HG02759 (cell line): ENCODE data around the gene DTX3.
"Not testable (repeated sequence)": the region's sequence is repeated elsewhere in the genome, so short reads cannot be mapped to it uniquely, and the experiment has no call there.

ENCODE experiments used
- ATAC-seq: cut with Tn5 transposase; IDR thresholded peaks from one replicate; pipeline ENCODE4 v1.9.1; 2021; ENCODE audit warnings: mild to moderate bottlenecking, moderate library complexity; ENCODE audit not compliant: unreplicated experiment

The DTX3 gene

DNA sequence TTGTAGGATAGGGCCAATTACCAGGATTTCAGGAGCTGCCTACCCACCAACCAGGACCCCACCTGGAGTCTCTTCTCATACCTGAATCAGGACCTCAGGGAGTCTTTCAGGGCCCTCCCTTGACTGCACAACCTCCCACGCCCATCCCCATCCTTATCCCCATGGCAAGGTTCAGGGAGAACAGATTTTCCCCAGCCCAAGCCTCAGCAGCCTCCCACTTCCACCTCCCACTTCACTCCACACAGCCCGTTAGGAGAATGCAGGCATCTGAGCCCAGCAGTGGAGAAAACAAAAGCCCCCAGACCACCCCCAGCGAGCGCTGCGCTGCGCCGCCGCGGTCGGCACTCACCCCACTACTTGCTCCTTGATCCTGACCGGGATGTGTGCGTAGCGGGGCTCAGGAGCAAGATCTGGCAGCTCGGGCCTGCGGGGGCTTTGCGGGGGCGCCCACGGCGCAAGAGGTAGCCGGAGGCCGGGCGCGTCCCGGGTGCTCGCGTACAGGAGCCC lies 27.0 kb downstream of the DTX3 start:
- no peak for ATAC-seq

- ATAC-seq: no peak
Observed at GRCh38 chr12:57632073-57632957, 27.7 kb downstream of the DTX3 start.

GRCh38 chr12:57632958-57633840 lies 28.6 kb downstream of the DTX3 start, which contains the start of gene B4GALNT1:
TSS of gene B4GALNT1 (minus strand) at chr12:57633201. CDS start at chr12:57632132, 1,069 bp downstream.
- peak; percentile 91 for ATAC-seq

DNA sequence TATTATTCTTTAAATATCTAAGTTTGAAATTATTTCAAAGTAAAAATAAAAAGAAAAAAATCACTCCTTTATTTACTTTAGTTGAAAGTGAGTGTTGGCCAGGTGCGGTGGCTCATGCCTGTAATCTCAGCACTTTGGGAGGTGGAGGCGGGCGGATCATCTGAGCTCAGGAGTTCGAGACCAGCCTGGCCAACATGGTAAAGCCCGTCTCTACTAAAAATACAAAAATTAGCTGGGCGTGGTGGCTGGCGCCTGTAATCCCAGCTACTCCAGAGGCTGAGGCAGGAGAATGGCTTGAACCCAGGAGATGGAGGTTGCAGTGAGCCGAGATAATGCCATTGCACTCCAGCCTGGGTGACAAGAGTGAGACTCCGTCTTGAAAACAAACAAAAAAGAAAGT lies 32.1 kb downstream of the DTX3 start:
- ATAC-seq: not testable (repeated sequence)

DNA sequence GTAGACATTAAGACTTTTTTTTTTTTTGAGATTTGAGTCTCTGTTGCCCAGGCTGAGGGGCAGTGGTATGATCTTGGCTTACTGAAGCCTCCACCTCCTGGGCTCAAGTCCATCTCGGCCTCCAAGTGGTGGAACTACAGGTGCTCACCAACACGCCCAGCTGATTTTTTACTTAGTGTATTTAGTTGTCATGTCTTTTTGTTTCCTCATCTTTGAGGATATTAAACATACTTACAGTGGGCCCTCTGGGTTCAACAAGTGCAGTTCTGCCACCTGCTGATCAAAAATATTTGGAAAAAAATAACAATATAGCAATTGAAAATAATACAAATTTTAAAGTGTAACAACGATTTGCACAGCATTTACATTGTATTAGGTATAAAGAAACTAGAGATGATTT lies 32.7 kb downstream of the DTX3 start:
- ATAC-seq: no peak

DNA sequence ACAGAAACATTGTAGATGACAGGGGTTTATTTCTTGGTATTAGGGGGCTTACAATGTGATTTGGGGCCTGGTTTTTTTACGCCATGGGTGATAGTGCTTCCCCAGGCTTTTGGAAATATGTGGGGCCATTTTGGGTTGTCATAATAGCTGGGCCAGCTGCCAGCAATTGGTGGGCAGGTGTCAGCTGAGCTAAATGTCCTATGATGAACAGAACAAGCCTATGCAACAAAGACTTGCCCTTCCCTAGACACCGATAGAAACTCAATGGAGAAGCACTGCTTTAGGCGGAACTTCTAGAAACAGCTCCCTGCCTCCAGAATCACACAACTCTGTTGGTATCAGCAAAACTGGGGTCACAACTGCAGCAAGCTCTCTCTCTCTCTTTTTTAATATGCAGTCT lies 33.5 kb downstream of the DTX3 start:
- ATAC-seq: no peak

- ATAC-seq: no peak
Observed at GRCh38 chr12:57640175-57641042, 35.8 kb downstream of the DTX3 start.

GRCh38 chr12:57641699-57642442 lies 37.2 kb downstream of the DTX3 start:
- ATAC-seq: no peak

GRCh38 chr12:57645990-57646658 lies 41.5 kb downstream of the DTX3 start:
- not testable (repeated sequence) for ATAC-seq

DNA sequence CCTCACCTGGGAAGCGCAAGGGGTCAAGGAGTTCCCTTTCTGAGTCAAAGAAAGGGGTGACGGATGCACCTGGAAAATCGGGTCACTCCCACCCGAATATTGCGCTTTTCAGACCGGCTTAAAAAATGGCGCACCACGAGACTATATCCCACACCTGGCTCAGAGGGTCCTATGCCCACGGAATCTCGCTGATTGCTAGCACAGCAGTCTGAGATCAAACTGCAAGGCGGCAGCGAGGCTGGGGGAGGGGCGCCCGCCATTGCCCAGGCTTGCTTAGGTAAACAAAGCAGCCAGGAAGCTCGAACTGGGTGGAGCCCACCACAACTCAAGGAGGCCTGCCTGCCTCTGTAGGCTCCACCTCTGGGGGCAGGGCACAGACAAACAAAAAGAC lies 42.0 kb downstream of the DTX3 start:
- ATAC-seq: not testable (repeated sequence)

- no peak for ATAC-seq
Observed at GRCh38 chr12:57654042-57654441, 49.4 kb downstream of the DTX3 start.

DNA sequence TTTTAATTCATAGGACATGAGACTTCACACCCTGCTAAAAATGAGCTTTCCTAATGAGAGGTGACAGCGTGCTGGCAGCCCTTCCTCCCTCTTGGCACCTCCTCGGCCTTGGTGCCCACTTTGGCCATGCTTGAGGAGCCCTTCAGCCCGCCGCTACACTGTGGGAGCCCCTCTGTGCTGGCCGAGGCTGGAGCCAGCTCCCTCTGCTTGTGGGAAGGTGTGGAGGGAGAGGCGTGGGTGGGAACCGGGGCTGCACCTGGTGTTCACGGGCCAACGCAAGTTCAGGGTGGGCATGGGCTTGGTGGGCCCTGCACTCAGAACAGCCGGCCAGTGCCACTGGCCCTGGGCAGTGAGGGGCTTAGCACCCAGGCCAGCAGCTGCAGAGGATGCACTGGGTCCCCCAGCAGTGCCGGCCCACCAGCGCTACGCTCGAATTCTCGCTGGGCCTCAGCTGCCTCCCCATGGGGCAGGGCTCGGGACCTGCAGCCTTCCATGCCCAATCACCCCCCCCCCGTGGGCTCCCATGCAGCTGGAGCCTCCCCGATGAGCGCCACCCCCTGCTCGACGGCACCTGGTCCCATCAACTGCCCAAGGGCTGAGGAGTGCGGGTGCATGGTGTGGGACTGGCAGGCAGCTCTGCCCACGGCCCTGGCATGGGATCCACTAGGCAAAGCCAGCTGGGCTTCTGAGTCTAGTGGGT lies 51.1 kb downstream of the DTX3 start:
- ATAC-seq: no peak

GRCh38 chr12:57656408-57656807 lies 51.8 kb downstream of the DTX3 start:
- not testable (repeated sequence) for ATAC-seq

DNA sequence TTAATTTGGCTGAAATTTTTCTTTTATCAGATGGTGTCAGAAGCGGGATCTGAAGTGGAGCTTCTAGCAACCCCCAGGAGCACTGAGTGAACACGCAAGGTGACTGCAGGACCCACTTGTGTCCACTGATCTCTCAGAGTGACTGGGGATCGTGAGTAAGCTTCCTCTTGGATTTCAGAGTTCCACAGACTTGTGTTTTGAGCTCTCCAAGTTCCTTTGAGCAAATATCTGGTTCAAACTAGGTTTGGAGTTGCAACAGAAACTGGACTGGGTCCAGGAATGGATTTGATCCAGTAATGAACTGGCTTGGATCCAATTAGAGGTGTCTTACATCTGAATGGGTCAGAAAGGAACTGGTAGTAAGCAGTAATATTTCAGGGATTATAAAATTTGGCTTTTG lies 53.1 kb downstream of the DTX3 start:
- no peak for ATAC-seq

GRCh38 chr12:57658890-57659289 lies 54.3 kb downstream of the DTX3 start:
- no peak for ATAC-seq
